ENCODE data around the gene ABHD16A. TPM values are rescaled to one million over a fixed set of nuclear protein-coding genes. Genes with fewer than 3 reads are reported as not detected.

Gene ABHD16A
- total and polyA plus RNA-seq, 2 of the 13 experiments (the other 11 are each of a cell fraction or from before 2014, with no cell fraction given), result 43.5 to 45.4 TPM

GRCh38 chr6:31737315-31737990, 34.3 kb upstream of the ABHD16A start (continued):
- TF ChIP-seq, protein P1, sequence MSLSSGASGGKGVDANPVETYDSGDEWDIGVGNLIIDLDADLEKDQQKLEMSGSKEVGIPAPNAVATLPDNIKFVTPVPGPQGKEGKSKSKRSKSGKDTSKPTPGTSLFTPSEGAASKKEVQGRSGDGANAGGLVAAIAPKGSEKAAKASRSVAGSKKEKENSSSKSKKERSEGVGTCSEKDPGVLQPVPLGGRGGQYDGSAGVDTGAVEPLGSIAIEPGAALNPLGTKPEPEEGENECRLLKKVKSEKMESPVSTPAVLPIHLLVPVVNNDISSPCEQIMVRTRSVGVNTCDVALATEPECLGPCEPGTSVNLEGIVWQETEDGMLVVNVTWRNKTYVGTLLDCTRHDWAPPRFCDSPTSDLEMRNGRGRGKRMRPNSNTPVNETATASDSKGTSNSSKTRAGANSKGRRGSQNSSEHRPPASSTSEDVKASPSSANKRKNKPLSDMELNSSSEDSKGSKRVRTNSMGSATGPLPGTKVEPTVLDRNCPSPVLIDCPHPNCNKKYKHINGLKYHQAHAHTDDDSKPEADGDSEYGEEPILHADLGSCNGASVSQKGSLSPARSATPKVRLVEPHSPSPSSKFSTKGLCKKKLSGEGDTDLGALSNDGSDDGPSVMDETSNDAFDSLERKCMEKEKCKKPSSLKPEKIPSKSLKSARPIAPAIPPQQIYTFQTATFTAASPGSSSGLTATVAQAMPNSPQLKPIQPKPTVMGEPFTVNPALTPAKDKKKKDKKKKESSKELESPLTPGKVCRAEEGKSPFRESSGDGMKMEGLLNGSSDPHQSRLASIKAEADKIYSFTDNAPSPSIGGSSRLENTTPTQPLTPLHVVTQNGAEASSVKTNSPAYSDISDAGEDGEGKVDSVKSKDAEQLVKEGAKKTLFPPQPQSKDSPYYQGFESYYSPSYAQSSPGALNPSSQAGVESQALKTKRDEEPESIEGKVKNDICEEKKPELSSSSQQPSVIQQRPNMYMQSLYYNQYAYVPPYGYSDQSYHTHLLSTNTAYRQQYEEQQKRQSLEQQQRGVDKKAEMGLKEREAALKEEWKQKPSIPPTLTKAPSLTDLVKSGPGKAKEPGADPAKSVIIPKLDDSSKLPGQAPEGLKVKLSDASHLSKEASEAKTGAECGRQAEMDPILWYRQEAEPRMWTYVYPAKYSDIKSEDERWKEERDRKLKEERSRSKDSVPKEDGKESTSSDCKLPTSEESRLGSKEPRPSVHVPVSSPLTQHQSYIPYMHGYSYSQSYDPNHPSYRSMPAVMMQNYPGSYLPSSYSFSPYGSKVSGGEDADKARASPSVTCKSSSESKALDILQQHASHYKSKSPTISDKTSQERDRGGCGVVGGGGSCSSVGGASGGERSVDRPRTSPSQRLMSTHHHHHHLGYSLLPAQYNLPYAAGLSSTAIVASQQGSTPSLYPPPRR (CRISPR knock-in tag; IDR thresholded peaks at IDR 0.05; ENCODE audit: borderline replicate concordance), result peak; percentile 96
- TF ChIP-seq, protein P2, sequence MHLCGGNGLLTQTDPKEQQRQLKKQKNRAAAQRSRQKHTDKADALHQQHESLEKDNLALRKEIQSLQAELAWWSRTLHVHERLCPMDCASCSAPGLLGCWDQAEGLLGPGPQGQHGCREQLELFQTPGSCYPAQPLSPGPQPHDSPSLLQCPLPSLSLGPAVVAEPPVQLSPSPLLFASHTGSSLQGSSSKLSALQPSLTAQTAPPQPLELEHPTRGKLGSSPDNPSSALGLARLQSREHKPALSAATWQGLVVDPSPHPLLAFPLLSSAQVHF (CRISPR knock-in tag; IDR thresholded peaks at IDR 0.05), result no peak
- TF ChIP-seq ZNF331 (CRISPR knock-in tag; IDR thresholded peaks at IDR 0.05), result no peak; the same call in 1 of the 2 replicates
- 0 out of 2 replicates have a peak, but pooled peaks have one; percentile 19 for TF ChIP-seq ZNF574 (CRISPR knock-in tag; IDR thresholded peaks at IDR 0.05)
- peak; percentile 100 for TF ChIP-seq PAXIP1 (CRISPR knock-in tag; conservative IDR thresholded peaks at IDR 0.05)
- peak; percentile 6; the same call in 1 of the 2 replicates for TF ChIP-seq SRF (IDR thresholded peaks at IDR 0.05; ENCODE audit: low read depth, low read length)
- TF ChIP-seq ZNF354B (CRISPR knock-in tag; IDR thresholded peaks at IDR 0.05), result no peak
- TF ChIP-seq MLX (CRISPR knock-in tag; IDR thresholded peaks at IDR 0.05), result no peak
- TF ChIP-seq ZNF607 (CRISPR knock-in tag; IDR thresholded peaks at IDR 0.05; ENCODE audit: borderline replicate concordance), result no peak
- no peak; the same call in 1 of the 2 replicates for TF ChIP-seq SPEN (CRISPR knock-in tag; IDR thresholded peaks at IDR 0.05; ENCODE audit: low read depth)
- TF ChIP-seq ZFP91 (CRISPR knock-in tag; IDR thresholded peaks at IDR 0.05; ENCODE audit: borderline replicate concordance), result no peak
